Endometrial microvascular endothelial cells (primary cell): ENCODE results near the gene INPP4B. TPM values are rescaled to one million over a fixed set of nuclear protein-coding genes. Genes with fewer than 3 reads are reported as not detected.

Experiments
- in situ Hi-C: cut with HindIII; loops from 2 replicates; pipeline ENCODE4 v1.10.0; 2017; ENCODE audit warnings: low sequenced_read_pairs, low pct_unique_long_range_greater_than_20kb; ENCODE audit errors: inconsistent ontology term
- total RNA-seq: library from RNA; depleted of rRNA; stranded (reverse); fragments of >200 nt; gene quantifications from one replicate; pipeline ENCODE4 v1.2.3, GENCODE V29; 2015; ENCODE audit errors: inconsistent ontology term

Gene INPP4B
- total RNA-seq, 1 donor from 2014 or later: 0.46 TPM

- in situ Hi-C loops: no loop called here
Measured at GRCh38 chr4:142607976-142608375, 238.1 kb downstream of the INPP4B start.

GRCh38 chr4:142600952-142601351 is 245.1 kb downstream of the INPP4B start:
- in situ Hi-C loops: no loop called here

- in situ Hi-C loops: no loop called here
Measured at GRCh38 chr4:142598132-142598531, 248.0 kb downstream of the INPP4B start.

GRCh38 chr4:142596595-142596994 is 249.5 kb downstream of the INPP4B start:
- in situ Hi-C loops: no loop called here

GRCh38 chr4:142596121-142596520 is 250.0 kb downstream of the INPP4B start:
- in situ Hi-C loops: no loop called here

- in situ Hi-C loops: no loop called here
Measured at GRCh38 chr4:142595222-142595871, 250.8 kb downstream of the INPP4B start.

- in situ Hi-C loops: no loop called here
Measured at GRCh38 chr4:142585411-142585810, 260.7 kb downstream of the INPP4B start.

- in situ Hi-C loops: no loop called here
Measured at GRCh38 chr4:142583708-142584107, 262.4 kb downstream of the INPP4B start.

- in situ Hi-C loops: no loop called here
Measured at GRCh38 chr4:142582340-142582739, 263.8 kb downstream of the INPP4B start.

- in situ Hi-C loops: no loop called here
Measured at GRCh38 chr4:142581881-142582280, 264.2 kb downstream of the INPP4B start.

GRCh38 chr4:142579443-142579842 is 266.7 kb downstream of the INPP4B start:
- in situ Hi-C loops: no loop called here

- in situ Hi-C loops: no loop called here
Measured at GRCh38 chr4:142574306-142574705, 271.8 kb downstream of the INPP4B start.

- in situ Hi-C loops: no loop called here
Measured at GRCh38 chr4:142572071-142572470, 274.0 kb downstream of the INPP4B start.

- in situ Hi-C loops: no loop called here
Measured at GRCh38 chr4:142567620-142568451, 278.3 kb downstream of the INPP4B start.

GRCh38 chr4:142567199-142567598 is 278.9 kb downstream of the INPP4B start:
- in situ Hi-C loops: no loop called here

- in situ Hi-C loops: no loop called here
Measured at GRCh38 chr4:142566777-142567176, 279.3 kb downstream of the INPP4B start.

GRCh38 chr4:142566243-142566642 is 279.9 kb downstream of the INPP4B start:
- in situ Hi-C loops: no loop called here

- in situ Hi-C loops: no loop called here
Measured at GRCh38 chr4:142565771-142566170, 280.3 kb downstream of the INPP4B start.

GRCh38 chr4:142563682-142564291 is 282.3 kb downstream of the INPP4B start:
- in situ Hi-C loops: no loop called here

GRCh38 chr4:142559986-142560385 is 286.1 kb downstream of the INPP4B start:
- in situ Hi-C loops: no loop called here
